Measurements from ENCODE around the gene SAMD15.

DNA sequence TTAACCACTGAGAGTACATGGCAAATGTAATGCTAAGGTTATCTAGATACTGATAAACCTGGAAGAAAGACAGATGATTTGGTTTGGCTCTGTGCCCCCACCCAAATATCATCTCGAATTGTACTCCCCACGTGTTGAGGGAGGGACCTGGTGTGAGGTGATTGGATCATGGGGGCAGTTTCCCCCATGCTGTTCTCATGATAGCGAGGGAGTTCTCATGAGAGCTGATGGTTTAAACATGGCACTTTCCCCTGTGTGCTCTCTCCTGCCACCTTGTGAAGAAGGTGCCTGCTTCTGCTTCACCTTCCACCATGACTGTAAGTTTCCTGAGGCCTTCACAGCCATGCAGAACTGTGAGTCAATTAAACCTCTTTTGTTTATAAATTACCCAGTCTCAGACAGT is 32.0 kb downstream of the SAMD15 start:
- TF ChIP-seq, protein P1, sequence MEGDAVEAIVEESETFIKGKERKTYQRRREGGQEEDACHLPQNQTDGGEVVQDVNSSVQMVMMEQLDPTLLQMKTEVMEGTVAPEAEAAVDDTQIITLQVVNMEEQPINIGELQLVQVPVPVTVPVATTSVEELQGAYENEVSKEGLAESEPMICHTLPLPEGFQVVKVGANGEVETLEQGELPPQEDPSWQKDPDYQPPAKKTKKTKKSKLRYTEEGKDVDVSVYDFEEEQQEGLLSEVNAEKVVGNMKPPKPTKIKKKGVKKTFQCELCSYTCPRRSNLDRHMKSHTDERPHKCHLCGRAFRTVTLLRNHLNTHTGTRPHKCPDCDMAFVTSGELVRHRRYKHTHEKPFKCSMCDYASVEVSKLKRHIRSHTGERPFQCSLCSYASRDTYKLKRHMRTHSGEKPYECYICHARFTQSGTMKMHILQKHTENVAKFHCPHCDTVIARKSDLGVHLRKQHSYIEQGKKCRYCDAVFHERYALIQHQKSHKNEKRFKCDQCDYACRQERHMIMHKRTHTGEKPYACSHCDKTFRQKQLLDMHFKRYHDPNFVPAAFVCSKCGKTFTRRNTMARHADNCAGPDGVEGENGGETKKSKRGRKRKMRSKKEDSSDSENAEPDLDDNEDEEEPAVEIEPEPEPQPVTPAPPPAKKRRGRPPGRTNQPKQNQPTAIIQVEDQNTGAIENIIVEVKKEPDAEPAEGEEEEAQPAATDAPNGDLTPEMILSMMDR (IDR thresholded peaks at IDR 0.05) = no peak
- TF ChIP-seq POLR2A (IDR thresholded peaks at IDR 0.05) = no peak
